Measurements from ENCODE around the gene PMEPA1.

- TF ChIP-seq EZH2 (IDR thresholded peaks at IDR 0.05; ENCODE audit: borderline replicate concordance, insufficient read depth, low read depth, low read length, poor library complexity, severe bottlenecking) (no peak), CTCF (IDR thresholded peaks at IDR 0.05) (no peak)
Measured at GRCh38 chr20:57651881-57652605, 57.8 kb downstream of the PMEPA1 start.
